K562 (cell line): ENCODE measurements around the gene CCDC33. TPM values are rescaled to one million over a fixed set of nuclear protein-coding genes. Genes with fewer than 3 reads are reported as not detected.
A peak's percentile ranks its signal among the peaks of the same experiment; 100 is the strongest.

Experiments
- ATAC-seq: fragments of 200-7000 bp; cut with Tn5 transposase; 3 replicates; pipeline ENCODE4 v1.9.1; 2020; ENCODE audit warnings: moderate library complexity
- BruUV-seq: library from RNA; stranded (reverse); fragments of 400-500 nt; replicated peaks from 2 replicates; lab custom pipeline; 2021; lab: Mats Ljungman, UMichigan
- CTCF ChIA-PET: fragments of 300-600 bp; formaldehyde crosslinking; extraction: SDS; loops from one replicate; lab custom pipeline; 2021; ENCODE audit warnings: low intra/inter-chr PET ratio; lab: Yijun Ruan, JAX
- POLR2A ChIA-PET: fragments of 300-600, 350-650 bp; sonication (Branson Sonifier 250); formaldehyde crosslinking; extraction: SDS; loops from one replicate; lab custom pipeline; 2021; ENCODE audit warnings: antibody characterized with exemption, inconsistent platforms; lab: Yijun Ruan, JAX
- DNase-seq, 4 experiments: peaks; one replicate each; pipeline versions ENCODE4 v3.0.0 to v3.0.0-alpha.2; 2011 to 2018; ENCODE audit warnings: low spot score in 3 of 4, mixed read lengths in 3 of 4; ENCODE audit errors: extremely low read depth in 1 of 4
- FAIRE-seq: peaks from 2 replicates; lab custom pipeline; 2011; peaks lifted over from hg19 to GRCh38; lab: Jason Lieb, UNC
- H2AFZ ChIP-seq: 2 replicates; pipeline ENCODE4 v1.6.0; 2011; ENCODE audit warnings: low read depth, low read length, control low read depth, inconsistent platforms
- H3K27ac ChIP-seq: fragments of 200-600 bp; 3 replicates; pipeline ENCODE4 v1.8.0; 2011; ENCODE audit warnings: low read depth, mild to moderate bottlenecking, control low read depth, inconsistent platforms, low read length, moderate library complexity, mixed read lengths; ENCODE audit errors: extremely low read depth
- H3K27me3 ChIP-seq, 2 experiments: fragments of 300-600 bp in 1 of 2; 2 replicates in 1 of 2; 3 replicates in 1 of 2; pipeline versions ENCODE4 v1.6.0 to v1.8.0; 2011; ENCODE audit warnings: inconsistent platforms in 2 of 2, low read length in 2 of 2, mild to moderate bottlenecking in 1 of 2, mixed read lengths in 1 of 2, moderate library complexity in 1 of 2; ENCODE audit not compliant: control insufficient read depth in 2 of 2, insufficient read depth in 2 of 2
- H3K36me3 ChIP-seq: fragments of 300-600 bp; 3 replicates; pipeline ENCODE4 v1.8.0; 2011; ENCODE audit warnings: mild to moderate bottlenecking, low read length, inconsistent platforms; ENCODE audit not compliant: control insufficient read depth, insufficient read depth
- H3K4me1 ChIP-seq, 2 experiments: fragments of 200-600 bp in 1 of 2; replicated peaks in 1 of 2; 2 replicates in 1 of 2; 3 replicates in 1 of 2; pipeline versions ENCODE4 v1.5.1 to v1.8.0; 2011; ENCODE audit warnings: inconsistent platforms in 2 of 2, low read length in 2 of 2, mild to moderate bottlenecking in 1 of 2, mixed read lengths in 1 of 2, moderate library complexity in 1 of 2; ENCODE audit not compliant: control insufficient read depth in 2 of 2, insufficient read depth in 2 of 2
- H3K4me2 ChIP-seq: 2 replicates; pipeline ENCODE4 v1.6.1; 2011; ENCODE audit warnings: low read length, control low read depth, inconsistent platforms, mixed read lengths; ENCODE audit not compliant: insufficient read depth
- H3K4me3 ChIP-seq: fragments of 200-600 bp; sonication (generic), shearing (Covaris generic); 2 replicates; pipeline ENCODE4 v1.5.1; 2016; ENCODE audit warnings: control low read depth, inconsistent platforms
- H3K79me2 ChIP-seq: fragments of 200-600 bp; 3 replicates; pipeline ENCODE4 v1.8.0; 2011; ENCODE audit warnings: low read length, inconsistent platforms; ENCODE audit not compliant: control insufficient read depth, insufficient read depth
- H3K9ac ChIP-seq, 2 experiments: 2 replicates each; pipeline versions ENCODE4 v1.6.0 to v1.6.1; 2011; ENCODE audit warnings: low read depth in 2 of 2, low read length in 2 of 2, control low read depth in 1 of 2, inconsistent platforms in 1 of 2, mild to moderate bottlenecking in 1 of 2, mixed read lengths in 1 of 2; ENCODE audit not compliant: insufficient read depth in 1 of 2
- H3K9me1 ChIP-seq: one replicate; pipeline ENCODE4 v1.6.0; 2011; ENCODE audit warnings: inconsistent platforms, mild to moderate bottlenecking, low read length, moderate library complexity; ENCODE audit not compliant: control insufficient read depth, insufficient read depth
- H3K9me3 ChIP-seq: replicated peaks from 2 replicates; pipeline ENCODE4 v1.5.1; 2011; ENCODE audit warnings: low read depth, low read length, inconsistent platforms; ENCODE audit not compliant: control insufficient read depth, insufficient read depth
- H4K20me1 ChIP-seq: replicated peaks from 2 replicates; pipeline ENCODE4 v1.6.1; 2011; ENCODE audit warnings: low read length, inconsistent platforms, mixed read lengths; ENCODE audit not compliant: control insufficient read depth, insufficient read depth
- ESRRA ChIP-seq: fragments of 450-650 bp; IDR thresholded peaks from 2 replicates; pipeline ENCODE4 v1.6.1; 2014; ENCODE audit warnings: low read depth, mild to moderate bottlenecking, moderate library complexity, borderline replicate concordance
- HINFP ChIP-seq: fragments of 450-650 bp; conservative IDR thresholded peaks from 2 replicates; pipeline ENCODE4 v1.6.1; 2016; ENCODE audit warnings: missing genetic modification characterization, low read depth, mild to moderate bottlenecking, control low read depth, missing compliant biosample characterization
- MCM7 ChIP-seq, 2 experiments: fragments of 450-650 bp; IDR thresholded peaks; 2 replicates each; pipeline ENCODE4 v1.6.1; 2016 to 2018
- SRSF1 ChIP-seq: fragments of 200-400 bp; formaldehyde crosslinking; IDR thresholded peaks from 2 replicates; pipeline ENCODE4 v1.6.1; 2017; ENCODE audit warnings: mild to moderate bottlenecking, low read depth, low read length, moderate library complexity
- XRCC4 ChIP-seq: IDR thresholded peaks from one replicate; pipeline ENCODE4 v1.6.1; 2011; ENCODE audit not compliant: insufficient read depth, insufficient read length; ENCODE audit errors: extremely low read depth
- ZFP36 ChIP-seq: fragments of 150-350 bp; IDR thresholded peaks from 2 replicates; pipeline ENCODE4 v1.6.1; 2018; ENCODE audit warnings: low read length, low read depth; ENCODE audit not compliant: partially characterized antibody
- WGBS: fragments of 100-300 bp; shearing (Covaris generic); methylation state at CpG from one replicate; pipeline ENCODE4 v1.1.6; 2016; ENCODE audit warnings: low coverage, mixed read lengths; ENCODE audit not compliant: insufficient coverage; ENCODE audit errors: missing lambda C conversion rate; 5-methylcytosine and 5-hydroxymethylcytosine counted together
- in situ Hi-C: fragments of 300-500 bp; cut with MboI; formaldehyde crosslinking; loops from 4 replicates; pipeline ENCODE4 v1.15.0; 2018; ENCODE audit warnings: inconsistent platforms, mixed read lengths
- intact Hi-C: fragments of 100-400 bp; cut with micrococcal nuclease; formaldehyde crosslinking; loops from 2 replicates; pipeline ENCODE4 v1.14.2; 2022
- polyA plus RNA-seq, 8 experiments: library from polyadenylated mRNA; depleted of rRNA in 4 of 8; stranded (reverse) in 5 of 8; unstranded in 3 of 8; fragments of >200 nt; fragmentation: Nextera tagmentation in 2 of 8; fragmentation: Illumina TruSeq in 1 of 8; extraction: Ambion mirVana in 2 of 8; extraction: Trizol in 1 of 8; gene quantifications; 2 replicates each; pipeline versions ENCODE4 v1.2.1 to v1.2.3, GENCODE V29; 2011 to 2014; ENCODE audit warnings: inconsistent platforms in 1 of 8, missing spikeins in 1 of 8
- total RNA-seq, 7 experiments: library from RNA; depleted of rRNA in 6 of 7; stranded (reverse); fragments of >200 nt in 6 of 7; fragmentation: Illumina TruSeq in 2 of 7; extraction: Trizol in 2 of 7; gene quantifications; 2 replicates each; pipeline versions ENCODE4 v1.2.1 to v1.2.3, GENCODE V29; 2011 to 2021; ENCODE audit warnings: low replicate concordance in 1 of 7
- TF ChIP-seq, protein P1 (sequence below): fragments of 250-450 bp; sonication (Bioruptor Pico); IDR thresholded peaks from 2 replicates; pipeline ENCODE4 v1.8.0; 2022; ENCODE audit warnings: inconsistent platforms
- TF ChIP-seq, protein P2 (sequence below): sonication (generic); formaldehyde crosslinking; IDR thresholded peaks from 2 replicates; pipeline ENCODE4 v1.8.0; 2022; ENCODE audit warnings: mild to moderate bottlenecking, missing genetic modification reagents, borderline replicate concordance

CCDC33 gene
- total and polyA plus RNA-seq, 9 of the 15 experiments (the other 6 are each of a cell fraction or from before 2014, with no cell fraction given), result 0.08 to 1.1 (median 0.15) TPM; not detected in 4

GRCh38 chr15:74319596-74320351 is 83.6 kb downstream of the CCDC33 start:
- Histone ChIP-seq H3K4me2 (no peak overlapping the region), H3K27me3 (peaks cover 0 to 5% of the 10 kb centered on the region in 2 experiments; a peak in 1 of 5 replicates), H3K9me3 (no peaks in the 10 kb centered on the region), H3K36me3 (no peaks in the 10 kb centered on the region), H2AFZ (no peak overlapping the region), H4K20me1 (peaks cover 5% of the 10 kb centered on the region), H3K79me2 (no peaks in the 10 kb centered on the region), H3K27ac (no peak overlapping the region), H3K9ac (no peak overlapping the region), H3K4me3 (no peak overlapping the region), H3K9me1 (no peaks in the 10 kb centered on the region), H3K4me1 (peaks cover 11 to 14% of the 10 kb centered on the region in 2 experiments)
- 8% methylated on average over 8 of the region's 8 CpGs for WGBS
- FAIRE-seq (no peak), ATAC-seq (no peak), DNase-seq (no peak)
- CTCF ChIA-PET, result interaction anchor here (1.4 to 4.6 kb wide), 4 partner anchors 193 to 347 kb away, joined by 3 to 37 read pairs (median 10); no protein-coding TSS in a partner anchor
- no TSS peak for BruUV-seq
- TF ChIP-seq SRSF1 (no peak), XRCC4 (no peak), HINFP (no peak), MCM7 (IDR thresholded peaks at IDR 0.05) (no peak), ZFP36 (peak; percentile 82), ESRRA (no peak)
- TF ChIP-seq, protein P1, sequence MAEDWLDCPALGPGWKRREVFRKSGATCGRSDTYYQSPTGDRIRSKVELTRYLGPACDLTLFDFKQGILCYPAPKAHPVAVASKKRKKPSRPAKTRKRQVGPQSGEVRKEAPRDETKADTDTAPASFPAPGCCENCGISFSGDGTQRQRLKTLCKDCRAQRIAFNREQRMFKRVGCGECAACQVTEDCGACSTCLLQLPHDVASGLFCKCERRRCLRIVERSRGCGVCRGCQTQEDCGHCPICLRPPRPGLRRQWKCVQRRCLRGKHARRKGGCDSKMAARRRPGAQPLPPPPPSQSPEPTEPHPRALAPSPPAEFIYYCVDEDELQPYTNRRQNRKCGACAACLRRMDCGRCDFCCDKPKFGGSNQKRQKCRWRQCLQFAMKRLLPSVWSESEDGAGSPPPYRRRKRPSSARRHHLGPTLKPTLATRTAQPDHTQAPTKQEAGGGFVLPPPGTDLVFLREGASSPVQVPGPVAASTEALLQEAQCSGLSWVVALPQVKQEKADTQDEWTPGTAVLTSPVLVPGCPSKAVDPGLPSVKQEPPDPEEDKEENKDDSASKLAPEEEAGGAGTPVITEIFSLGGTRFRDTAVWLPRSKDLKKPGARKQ (CRISPR knock-in tag), result no peak
- TF ChIP-seq, protein P2, sequence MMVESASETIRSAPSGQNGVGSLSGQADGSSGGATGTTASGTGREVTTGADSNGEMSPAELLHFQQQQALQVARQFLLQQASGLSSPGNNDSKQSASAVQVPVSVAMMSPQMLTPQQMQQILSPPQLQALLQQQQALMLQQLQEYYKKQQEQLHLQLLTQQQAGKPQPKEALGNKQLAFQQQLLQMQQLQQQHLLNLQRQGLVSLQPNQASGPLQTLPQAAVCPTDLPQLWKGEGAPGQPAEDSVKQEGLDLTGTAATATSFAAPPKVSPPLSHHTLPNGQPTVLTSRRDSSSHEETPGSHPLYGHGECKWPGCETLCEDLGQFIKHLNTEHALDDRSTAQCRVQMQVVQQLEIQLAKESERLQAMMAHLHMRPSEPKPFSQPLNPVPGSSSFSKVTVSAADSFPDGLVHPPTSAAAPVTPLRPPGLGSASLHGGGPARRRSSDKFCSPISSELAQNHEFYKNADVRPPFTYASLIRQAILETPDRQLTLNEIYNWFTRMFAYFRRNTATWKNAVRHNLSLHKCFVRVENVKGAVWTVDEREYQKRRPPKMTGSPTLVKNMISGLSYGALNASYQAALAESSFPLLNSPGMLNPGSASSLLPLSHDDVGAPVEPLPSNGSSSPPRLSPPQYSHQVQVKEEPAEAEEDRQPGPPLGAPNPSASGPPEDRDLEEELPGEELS (CRISPR knock-in tag), result no peak
- in situ Hi-C loops (loop anchor here (10.0 kb wide), 1 partner anchor 365 kb away; no protein-coding TSS in a partner anchor), intact Hi-C loops (loop anchor here (1.0 to 5.0 kb wide), 4 partner anchors 8 to 367 kb away; no protein-coding TSS in a partner anchor)
- POLR2A ChIA-PET, result interaction anchor here (0.5 to 1.3 kb wide), 2 partner anchors 8 to 29 kb away, joined by 3 to 4 read pairs; no protein-coding TSS in a partner anchor
